K562 (cell line): Measurements from ENCODE around the gene PPAT. TPM values are rescaled to one million over a fixed set of nuclear protein-coding genes. Genes with fewer than 3 reads are reported as not detected.
A peak's percentile ranks its signal among the peaks of the same experiment; 100 is the strongest.

ENCODE experiments used
- ETV1 ChIP-seq: fragments of 450-650 bp; conservative IDR thresholded peaks from 2 replicates; pipeline ENCODE4 v1.6.1; 2016; ENCODE audit warnings: missing genetic modification characterization, control low read depth, low read depth, missing compliant biosample characterization
- FOS ChIP-seq: IDR thresholded peaks from 3 replicates; pipeline ENCODE4 v1.6.1; 2011; ENCODE audit not compliant: insufficient read length; ENCODE audit errors: extremely low read depth
- POLR3G ChIP-seq: IDR thresholded peaks from 2 replicates; pipeline ENCODE4 v1.6.1; 2011; ENCODE audit not compliant: insufficient read length, insufficient replicate concordance; ENCODE audit errors: extremely low read depth
- SPI1 ChIP-seq: IDR thresholded peaks from 2 replicates; pipeline ENCODE4 v1.6.1; 2011; ENCODE audit warnings: low read depth, low read length, control low read depth, borderline replicate concordance
- TAF7 ChIP-seq: fragments of 450-650 bp; IDR thresholded peaks from 2 replicates; pipeline ENCODE4 v1.6.1; 2016; ENCODE audit warnings: missing genetic modification characterization, missing compliant biosample characterization
- TBP ChIP-seq: optimal IDR thresholded peaks from 2 replicates; pipeline ENCODE3; 2011; ENCODE audit warnings: low read depth, low read length, improper control_type of control experiment
- TEAD1 ChIP-seq, 2 experiments: fragments of 450-650 bp in 1 of 2; sonication (generic) in 1 of 2; formaldehyde crosslinking; IDR thresholded peaks; 2 replicates each; pipeline versions ENCODE4 v1.4.0 to v1.8.0; 2020 to 2022; ENCODE audit warnings: mild to moderate bottlenecking in 2 of 2, missing genetic modification reagents in 1 of 2
- ZNF583 ChIP-seq: fragments of 250-450 bp; sonication (Bioruptor Pico); IDR thresholded peaks from 2 replicates; pipeline ENCODE4 v1.4.0; 2020
- polyA plus RNA-seq, 8 experiments: library from polyadenylated mRNA; depleted of rRNA in 4 of 8; stranded (reverse) in 5 of 8; unstranded in 3 of 8; fragments of >200 nt; fragmentation: Nextera tagmentation in 2 of 8; fragmentation: Illumina TruSeq in 1 of 8; extraction: Ambion mirVana in 2 of 8; extraction: Trizol in 1 of 8; gene quantifications; 2 replicates each; pipeline versions ENCODE4 v1.2.1 to v1.2.3, GENCODE V29; 2011 to 2014; ENCODE audit warnings: inconsistent platforms in 1 of 8, missing spikeins in 1 of 8
- total RNA-seq, 7 experiments: library from RNA; depleted of rRNA in 6 of 7; stranded (reverse); fragments of >200 nt in 6 of 7; fragmentation: Illumina TruSeq in 2 of 7; extraction: Trizol in 2 of 7; gene quantifications; 2 replicates each; pipeline versions ENCODE4 v1.2.1 to v1.2.3, GENCODE V29; 2011 to 2021; ENCODE audit warnings: low replicate concordance in 1 of 7
- TF ChIP-seq, protein P1 (sequence below), 2 experiments: fragments of 450-650 bp; conservative IDR thresholded peaks; 2 replicates each; pipeline ENCODE4 v1.6.1; 2017; ENCODE audit warnings: mild to moderate bottlenecking in 2 of 2, moderate library complexity in 2 of 2
- TF ChIP-seq, protein P2 (sequence below), 2 experiments: fragments of 200-800 bp in 1 of 2; sonication (Bioruptor generic) in 1 of 2; sonication (generic) in 1 of 2; formaldehyde crosslinking in 1 of 2; IDR thresholded peaks in 1 of 2; conservative IDR thresholded peaks in 1 of 2; 2 replicates each; pipeline versions ENCODE4 v1.5.0 to v1.6.1; 2016 to 2020; ENCODE audit warnings: missing compliant biosample characterization in 1 of 2, missing genetic modification characterization in 1 of 2, missing genetic modification reagents in 1 of 2
- TF ChIP-seq, protein P3 (sequence below): sonication (generic); formaldehyde crosslinking; IDR thresholded peaks from 2 replicates; pipeline ENCODE4 v1.8.1; 2022; ENCODE audit warnings: missing genetic modification reagents
- TF ChIP-seq, protein P4 (sequence below): fragments of 450-650 bp; conservative IDR thresholded peaks from 2 replicates; pipeline ENCODE4 v1.6.1; 2016; ENCODE audit warnings: missing genetic modification characterization, low read depth, mild to moderate bottlenecking, missing compliant biosample characterization, moderate library complexity
- TF ChIP-seq, protein P5 (sequence below): sonication (generic); formaldehyde crosslinking; IDR thresholded peaks from 2 replicates; pipeline ENCODE4 v1.8.0; 2022; ENCODE audit warnings: mild to moderate bottlenecking, low read depth, missing genetic modification reagents
- TF ChIP-seq, protein P6 (sequence below): fragments of 450-650 bp; IDR thresholded peaks from 2 replicates; pipeline ENCODE4 v1.6.1; 2014; ENCODE audit warnings: low read depth, mild to moderate bottlenecking, moderate library complexity, borderline replicate concordance
- TF ChIP-seq, protein P7 (sequence below), 2 experiments: IDR thresholded peaks; 2 replicates each; pipeline ENCODE4 v1.6.1; 2012; ENCODE audit warnings: improper control_type of control experiment in 2 of 2, low read depth in 2 of 2, low read length in 2 of 2, borderline replicate concordance in 1 of 2

The PPAT gene
- total and polyA plus RNA-seq, 9 of the 15 experiments (the other 6 are each of a cell fraction or from before 2014, with no cell fraction given): 36.2 to 75.8 (median 55.5) TPM

DNA sequence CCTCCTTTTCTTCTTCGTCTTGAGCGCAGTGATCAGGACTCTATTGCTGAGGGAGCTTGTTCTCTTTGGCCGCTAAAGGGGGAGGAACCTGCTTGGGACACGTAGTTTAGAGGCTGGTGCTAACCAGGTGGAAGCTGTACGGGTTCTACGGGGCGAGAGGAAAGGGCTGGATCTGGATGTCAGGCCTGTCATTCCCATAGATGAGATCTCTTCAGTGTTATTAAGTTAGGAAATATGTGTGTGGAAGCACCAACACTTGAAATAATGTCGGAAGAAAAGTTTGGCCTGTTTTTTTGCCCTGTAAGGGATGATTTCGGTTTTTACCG is 32.6 kb upstream of the PPAT start (continued):
- TF ChIP-seq, protein P1, sequence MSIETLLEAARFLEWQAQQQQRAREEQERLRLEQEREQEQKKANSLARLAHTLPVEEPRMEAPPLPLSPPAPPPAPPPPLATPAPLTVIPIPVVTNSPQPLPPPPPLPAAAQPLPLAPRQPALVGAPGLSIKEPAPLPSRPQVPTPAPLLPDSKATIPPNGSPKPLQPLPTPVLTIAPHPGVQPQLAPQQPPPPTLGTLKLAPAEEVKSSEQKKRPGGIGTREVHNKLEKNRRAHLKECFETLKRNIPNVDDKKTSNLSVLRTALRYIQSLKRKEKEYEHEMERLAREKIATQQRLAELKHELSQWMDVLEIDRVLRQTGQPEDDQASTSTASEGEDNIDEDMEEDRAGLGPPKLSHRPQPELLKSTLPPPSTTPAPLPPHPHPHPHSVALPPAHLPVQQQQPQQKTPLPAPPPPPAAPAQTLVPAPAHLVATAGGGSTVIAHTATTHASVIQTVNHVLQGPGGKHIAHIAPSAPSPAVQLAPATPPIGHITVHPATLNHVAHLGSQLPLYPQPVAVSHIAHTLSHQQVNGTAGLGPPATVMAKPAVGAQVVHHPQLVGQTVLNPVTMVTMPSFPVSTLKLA (conservative IDR thresholded peaks at IDR 0.05): 0 out of 4 replicates have a peak, but pooled peaks of 1 of the 2 experiments have one; percentile 23
- TF ChIP-seq, protein P2, sequence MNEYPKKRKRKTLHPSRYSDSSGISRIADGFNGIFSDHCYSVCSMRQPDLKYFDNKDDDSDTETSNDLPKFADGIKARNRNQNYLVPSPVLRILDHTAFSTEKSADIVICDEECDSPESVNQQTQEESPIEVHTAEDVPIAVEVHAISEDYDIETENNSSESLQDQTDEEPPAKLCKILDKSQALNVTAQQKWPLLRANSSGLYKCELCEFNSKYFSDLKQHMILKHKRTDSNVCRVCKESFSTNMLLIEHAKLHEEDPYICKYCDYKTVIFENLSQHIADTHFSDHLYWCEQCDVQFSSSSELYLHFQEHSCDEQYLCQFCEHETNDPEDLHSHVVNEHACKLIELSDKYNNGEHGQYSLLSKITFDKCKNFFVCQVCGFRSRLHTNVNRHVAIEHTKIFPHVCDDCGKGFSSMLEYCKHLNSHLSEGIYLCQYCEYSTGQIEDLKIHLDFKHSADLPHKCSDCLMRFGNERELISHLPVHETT (CRISPR knock-in tag; conservative IDR thresholded peaks at IDR 0.05 in 1 of 2, IDR thresholded peaks at IDR 0.05 in 1 of 2): no peak
- TF ChIP-seq POLR3G: no peak
- TF ChIP-seq, protein P3, sequence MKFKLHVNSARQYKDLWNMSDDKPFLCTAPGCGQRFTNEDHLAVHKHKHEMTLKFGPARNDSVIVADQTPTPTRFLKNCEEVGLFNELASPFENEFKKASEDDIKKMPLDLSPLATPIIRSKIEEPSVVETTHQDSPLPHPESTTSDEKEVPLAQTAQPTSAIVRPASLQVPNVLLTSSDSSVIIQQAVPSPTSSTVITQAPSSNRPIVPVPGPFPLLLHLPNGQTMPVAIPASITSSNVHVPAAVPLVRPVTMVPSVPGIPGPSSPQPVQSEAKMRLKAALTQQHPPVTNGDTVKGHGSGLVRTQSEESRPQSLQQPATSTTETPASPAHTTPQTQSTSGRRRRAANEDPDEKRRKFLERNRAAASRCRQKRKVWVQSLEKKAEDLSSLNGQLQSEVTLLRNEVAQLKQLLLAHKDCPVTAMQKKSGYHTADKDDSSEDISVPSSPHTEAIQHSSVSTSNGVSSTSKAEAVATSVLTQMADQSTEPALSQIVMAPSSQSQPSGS: no peak
- no peak for TF ChIP-seq ZNF583 (CRISPR knock-in tag)
- TF ChIP-seq TEAD1 (CRISPR knock-in tag; IDR thresholded peaks at IDR 0.05): no peak
- TF ChIP-seq, protein P4, sequence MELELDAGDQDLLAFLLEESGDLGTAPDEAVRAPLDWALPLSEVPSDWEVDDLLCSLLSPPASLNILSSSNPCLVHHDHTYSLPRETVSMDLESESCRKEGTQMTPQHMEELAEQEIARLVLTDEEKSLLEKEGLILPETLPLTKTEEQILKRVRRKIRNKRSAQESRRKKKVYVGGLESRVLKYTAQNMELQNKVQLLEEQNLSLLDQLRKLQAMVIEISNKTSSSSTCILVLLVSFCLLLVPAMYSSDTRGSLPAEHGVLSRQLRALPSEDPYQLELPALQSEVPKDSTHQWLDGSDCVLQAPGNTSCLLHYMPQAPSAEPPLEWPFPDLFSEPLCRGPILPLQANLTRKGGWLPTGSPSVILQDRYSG: no peak
- TF ChIP-seq, protein P5, sequence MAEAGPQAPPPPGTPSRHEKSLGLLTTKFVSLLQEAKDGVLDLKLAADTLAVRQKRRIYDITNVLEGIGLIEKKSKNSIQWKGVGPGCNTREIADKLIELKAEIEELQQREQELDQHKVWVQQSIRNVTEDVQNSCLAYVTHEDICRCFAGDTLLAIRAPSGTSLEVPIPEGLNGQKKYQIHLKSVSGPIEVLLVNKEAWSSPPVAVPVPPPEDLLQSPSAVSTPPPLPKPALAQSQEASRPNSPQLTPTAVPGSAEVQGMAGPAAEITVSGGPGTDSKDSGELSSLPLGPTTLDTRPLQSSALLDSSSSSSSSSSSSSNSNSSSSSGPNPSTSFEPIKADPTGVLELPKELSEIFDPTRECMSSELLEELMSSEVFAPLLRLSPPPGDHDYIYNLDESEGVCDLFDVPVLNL (CRISPR knock-in tag): no peak
- TF ChIP-seq TAF7 (tag): no peak
- no peak for TF ChIP-seq FOS
- peak; percentile 21; the same call in 1 of the 2 replicates for TF ChIP-seq SPI1
- no peak for TF ChIP-seq TBP
- TF ChIP-seq, protein P6, sequence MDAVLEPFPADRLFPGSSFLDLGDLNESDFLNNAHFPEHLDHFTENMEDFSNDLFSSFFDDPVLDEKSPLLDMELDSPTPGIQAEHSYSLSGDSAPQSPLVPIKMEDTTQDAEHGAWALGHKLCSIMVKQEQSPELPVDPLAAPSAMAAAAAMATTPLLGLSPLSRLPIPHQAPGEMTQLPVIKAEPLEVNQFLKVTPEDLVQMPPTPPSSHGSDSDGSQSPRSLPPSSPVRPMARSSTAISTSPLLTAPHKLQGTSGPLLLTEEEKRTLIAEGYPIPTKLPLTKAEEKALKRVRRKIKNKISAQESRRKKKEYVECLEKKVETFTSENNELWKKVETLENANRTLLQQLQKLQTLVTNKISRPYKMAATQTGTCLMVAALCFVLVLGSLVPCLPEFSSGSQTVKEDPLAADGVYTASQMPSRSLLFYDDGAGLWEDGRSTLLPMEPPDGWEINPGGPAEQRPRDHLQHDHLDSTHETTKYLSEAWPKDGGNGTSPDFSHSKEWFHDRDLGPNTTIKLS: no peak
- TF ChIP-seq, protein P7, sequence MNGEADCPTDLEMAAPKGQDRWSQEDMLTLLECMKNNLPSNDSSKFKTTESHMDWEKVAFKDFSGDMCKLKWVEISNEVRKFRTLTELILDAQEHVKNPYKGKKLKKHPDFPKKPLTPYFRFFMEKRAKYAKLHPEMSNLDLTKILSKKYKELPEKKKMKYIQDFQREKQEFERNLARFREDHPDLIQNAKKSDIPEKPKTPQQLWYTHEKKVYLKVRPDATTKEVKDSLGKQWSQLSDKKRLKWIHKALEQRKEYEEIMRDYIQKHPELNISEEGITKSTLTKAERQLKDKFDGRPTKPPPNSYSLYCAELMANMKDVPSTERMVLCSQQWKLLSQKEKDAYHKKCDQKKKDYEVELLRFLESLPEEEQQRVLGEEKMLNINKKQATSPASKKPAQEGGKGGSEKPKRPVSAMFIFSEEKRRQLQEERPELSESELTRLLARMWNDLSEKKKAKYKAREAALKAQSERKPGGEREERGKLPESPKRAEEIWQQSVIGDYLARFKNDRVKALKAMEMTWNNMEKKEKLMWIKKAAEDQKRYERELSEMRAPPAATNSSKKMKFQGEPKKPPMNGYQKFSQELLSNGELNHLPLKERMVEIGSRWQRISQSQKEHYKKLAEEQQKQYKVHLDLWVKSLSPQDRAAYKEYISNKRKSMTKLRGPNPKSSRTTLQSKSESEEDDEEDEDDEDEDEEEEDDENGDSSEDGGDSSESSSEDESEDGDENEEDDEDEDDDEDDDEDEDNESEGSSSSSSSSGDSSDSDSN (IDR thresholded peaks at IDR 0.05; ENCODE audit: borderline replicate concordance in 1 of 2, low read depth in 2 of 2, low read length in 2 of 2): no peak
- TF ChIP-seq ETV1 (tag): no peak
